ENCODE results near the gene MARCHF3.
A peak's percentile ranks its signal among the peaks of the same experiment; 100 is the strongest.

MARCHF3 gene

GRCh38 chr5:126877602-126878001, 152.8 kb downstream of the MARCHF3 start:
- H3K36me3 ChIP-seq (ENCODE audit: insufficient read depth, low read length), result no peaks in the 10 kb centered on the region

DNA sequence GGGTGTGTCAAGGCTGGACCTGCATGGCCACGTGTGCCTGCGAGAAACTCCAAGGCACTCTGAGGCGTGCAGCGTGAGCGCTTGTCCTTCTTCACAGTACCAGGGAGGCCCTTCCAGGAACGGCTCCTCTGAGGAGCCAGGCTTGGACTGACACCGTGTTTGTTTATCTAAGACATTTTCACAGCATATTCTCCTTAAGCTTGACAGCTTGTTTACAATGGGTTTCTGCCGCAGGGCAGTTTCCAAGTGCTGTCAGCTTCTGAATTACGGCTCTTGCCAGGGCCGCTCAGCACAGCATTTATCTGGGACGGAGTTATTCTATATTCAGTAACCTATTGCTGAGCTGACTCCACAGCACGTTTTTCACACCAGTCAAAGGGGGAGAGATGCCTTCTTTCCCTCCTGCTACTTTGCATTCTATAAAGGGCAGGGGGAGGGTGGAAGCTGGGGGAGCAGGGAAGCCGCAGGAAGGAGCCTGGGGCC, 155.0 kb downstream of the MARCHF3 start:
- no peaks in the 10 kb centered on the region for H3K27me3 ChIP-seq (ENCODE audit: insufficient read depth, low read length)
- H2AFZ ChIP-seq (ENCODE audit: low read length, unreplicated experiment), result no peak overlapping the region
- no peak overlapping the region for H3K4me3 ChIP-seq (ENCODE audit: low read depth, low read length)
- H3K27ac ChIP-seq (ENCODE audit: low read depth, low read length), result no peak overlapping the region
- H3K4me1 ChIP-seq (ENCODE audit: control insufficient read depth, insufficient read depth, low read length, unreplicated experiment), result no peaks in the 10 kb centered on the region
- H3K36me3 ChIP-seq (ENCODE audit: insufficient read depth, low read length), result no peaks in the 10 kb centered on the region
- no peaks in the 10 kb centered on the region for H3K79me2 ChIP-seq (ENCODE audit: control insufficient read depth, insufficient read depth, low read length, unreplicated experiment)

More at GRCh38 chr5:126877602-126878001, 152.8 kb downstream of the MARCHF3 start:
- Histone ChIP-seq H3K27me3 (ENCODE audit: insufficient read depth, low read length) (no peaks in the 10 kb centered on the region), H2AFZ (ENCODE audit: low read length, unreplicated experiment) (no peak overlapping the region), H3K4me1 (ENCODE audit: control insufficient read depth, insufficient read depth, low read length, unreplicated experiment) (no peaks in the 10 kb centered on the region), H3K79me2 (ENCODE audit: control insufficient read depth, insufficient read depth, low read length, unreplicated experiment) (no peaks in the 10 kb centered on the region), H3K27ac (ENCODE audit: low read depth, low read length) (no peak overlapping the region), H3K4me3 (ENCODE audit: low read depth, low read length) (no peak overlapping the region)

GRCh38 chr5:126872561-126873354, 157.6 kb downstream of the MARCHF3 start:
- Histone ChIP-seq H3K4me1 (ENCODE audit: control insufficient read depth, insufficient read depth, low read length, unreplicated experiment) (no peaks in the 10 kb centered on the region), H3K36me3 (ENCODE audit: insufficient read depth, low read length) (no peaks in the 10 kb centered on the region), H3K27ac (ENCODE audit: low read depth, low read length) (no peak overlapping the region), H3K27me3 (ENCODE audit: insufficient read depth, low read length) (no peaks in the 10 kb centered on the region), H3K4me3 (ENCODE audit: low read depth, low read length) (no peak overlapping the region), H3K79me2 (ENCODE audit: control insufficient read depth, insufficient read depth, low read length, unreplicated experiment) (no peaks in the 10 kb centered on the region), H2AFZ (ENCODE audit: low read length, unreplicated experiment) (no peak overlapping the region)

DNA sequence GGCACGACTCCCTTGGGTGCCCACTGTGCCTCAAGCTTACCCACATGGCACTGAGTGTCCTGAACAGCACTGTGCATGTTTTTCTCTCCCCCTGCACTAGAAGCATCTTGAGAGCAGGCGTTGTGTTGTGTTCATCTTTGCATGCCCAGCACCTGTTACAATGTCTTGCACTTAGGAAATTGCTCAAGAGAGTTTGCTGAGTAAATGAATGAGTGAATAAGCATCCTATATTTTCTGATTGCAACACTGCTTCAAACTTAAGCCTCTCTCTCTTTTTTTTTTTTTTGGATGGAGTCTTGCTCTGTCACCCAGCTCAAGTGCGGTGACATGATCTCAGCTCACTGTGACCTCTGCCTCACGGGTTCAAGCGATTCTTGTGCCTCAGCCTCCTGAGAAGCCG, 158.9 kb downstream of the MARCHF3 start:
- Histone ChIP-seq H3K79me2 (ENCODE audit: control insufficient read depth, insufficient read depth, low read length, unreplicated experiment) (no peaks in the 10 kb centered on the region), H3K27ac (ENCODE audit: low read depth, low read length) (no peak overlapping the region), H2AFZ (ENCODE audit: low read length, unreplicated experiment) (no peak overlapping the region), H3K4me3 (ENCODE audit: low read depth, low read length) (no peak overlapping the region), H3K36me3 (ENCODE audit: insufficient read depth, low read length) (no peaks in the 10 kb centered on the region), H3K4me1 (ENCODE audit: control insufficient read depth, insufficient read depth, low read length, unreplicated experiment) (no peaks in the 10 kb centered on the region), H3K27me3 (ENCODE audit: insufficient read depth, low read length) (no peaks in the 10 kb centered on the region)

- Histone ChIP-seq H2AFZ (ENCODE audit: low read length, unreplicated experiment) (no peak overlapping the region), H3K4me1 (ENCODE audit: control insufficient read depth, insufficient read depth, low read length, unreplicated experiment) (peaks cover 8% of the 10 kb centered on the region), H3K79me2 (ENCODE audit: control insufficient read depth, insufficient read depth, low read length, unreplicated experiment) (no peaks in the 10 kb centered on the region), H3K27me3 (ENCODE audit: insufficient read depth, low read length) (no peaks in the 10 kb centered on the region), H3K36me3 (ENCODE audit: insufficient read depth, low read length) (no peaks in the 10 kb centered on the region), H3K27ac (ENCODE audit: low read depth, low read length) (no peak overlapping the region), H3K4me3 (ENCODE audit: low read depth, low read length) (no peak overlapping the region)
These were observed 161.3 kb downstream of the MARCHF3 start for GRCh38 chr5:126869005-126869451.

- Histone ChIP-seq H3K4me1 (ENCODE audit: control insufficient read depth, insufficient read depth, low read length, unreplicated experiment) (peaks cover 8% of the 10 kb centered on the region), H3K27ac (ENCODE audit: low read depth, low read length) (no peak overlapping the region), H3K27me3 (ENCODE audit: insufficient read depth, low read length) (no peaks in the 10 kb centered on the region), H3K4me3 (ENCODE audit: low read depth, low read length) (no peak overlapping the region), H2AFZ (ENCODE audit: low read length, unreplicated experiment) (no peak overlapping the region), H3K36me3 (ENCODE audit: insufficient read depth, low read length) (no peaks in the 10 kb centered on the region), H3K79me2 (ENCODE audit: control insufficient read depth, insufficient read depth, low read length, unreplicated experiment) (no peaks in the 10 kb centered on the region)
These were observed 161.9 kb downstream of the MARCHF3 start for GRCh38 chr5:126868338-126869004.

DNA sequence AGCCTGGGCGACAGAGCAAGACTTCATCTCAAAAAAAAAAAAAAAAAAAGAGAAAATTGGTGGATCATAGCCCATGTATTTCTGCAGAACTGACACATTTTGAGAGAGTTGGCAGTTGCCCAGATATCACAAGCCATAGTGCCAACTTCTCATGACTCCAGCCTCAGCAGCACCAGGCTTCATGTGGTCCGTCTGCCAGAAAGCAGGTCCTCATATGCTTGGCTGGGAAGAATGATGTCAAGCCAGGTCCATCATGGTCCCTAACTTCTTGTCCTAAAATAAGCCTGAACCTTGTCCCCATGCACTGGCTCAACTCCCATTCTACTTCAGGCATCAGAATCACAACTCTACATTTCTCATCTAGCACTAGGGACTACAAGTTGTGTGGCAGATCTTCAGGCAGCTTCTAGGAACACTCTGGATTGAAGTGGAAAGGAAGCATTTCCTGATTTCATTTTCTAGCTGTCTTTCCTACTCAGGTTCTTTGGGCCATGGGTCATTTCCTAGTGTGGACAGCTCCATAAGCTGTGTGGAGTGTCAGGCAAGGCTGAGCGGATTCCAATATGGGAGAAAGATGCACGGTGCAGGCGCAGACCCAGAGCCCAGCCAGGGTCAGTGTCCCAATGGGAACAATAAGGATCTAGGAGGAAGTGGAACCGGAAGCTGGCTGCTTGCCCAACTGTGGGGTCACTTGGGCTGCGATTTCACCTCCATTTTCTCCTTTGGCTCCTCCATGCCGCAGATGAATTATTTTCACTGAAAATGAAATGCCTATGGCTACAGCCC, 163.3 kb downstream of the MARCHF3 start:
- Histone ChIP-seq H2AFZ (ENCODE audit: low read length, unreplicated experiment) (no peak overlapping the region), H3K4me1 (ENCODE audit: control insufficient read depth, insufficient read depth, low read length, unreplicated experiment) (peaks cover 8% of the 10 kb centered on the region), H3K27me3 (ENCODE audit: insufficient read depth, low read length) (no peaks in the 10 kb centered on the region), H3K27ac (ENCODE audit: low read depth, low read length) (no peak overlapping the region), H3K79me2 (ENCODE audit: control insufficient read depth, insufficient read depth, low read length, unreplicated experiment) (no peaks in the 10 kb centered on the region), H3K4me3 (ENCODE audit: low read depth, low read length) (no peak overlapping the region), H3K36me3 (ENCODE audit: insufficient read depth, low read length) (no peaks in the 10 kb centered on the region)

DNA sequence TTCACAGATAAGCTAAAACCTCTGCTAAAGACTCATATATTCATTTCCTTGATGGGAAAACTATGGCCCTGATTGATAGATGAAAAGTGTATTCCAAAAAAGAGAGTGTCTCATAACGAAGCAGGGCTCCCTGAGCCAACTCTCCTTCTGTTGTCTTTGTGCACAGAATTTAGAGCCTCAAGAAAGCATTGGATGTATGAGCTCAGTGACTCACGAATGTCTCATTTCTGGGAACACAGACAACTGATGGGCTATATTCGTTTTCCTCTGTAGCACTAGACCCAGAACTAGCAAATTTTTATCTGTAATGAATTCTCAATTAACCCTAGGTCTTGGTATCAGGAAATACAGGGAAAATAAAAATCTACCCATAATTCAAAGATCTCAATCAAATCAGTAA, 165.1 kb downstream of the MARCHF3 start:
- Histone ChIP-seq H2AFZ (ENCODE audit: low read length, unreplicated experiment) (no peak overlapping the region), H3K36me3 (ENCODE audit: insufficient read depth, low read length) (no peaks in the 10 kb centered on the region), H3K79me2 (ENCODE audit: control insufficient read depth, insufficient read depth, low read length, unreplicated experiment) (no peaks in the 10 kb centered on the region), H3K4me1 (ENCODE audit: control insufficient read depth, insufficient read depth, low read length, unreplicated experiment) (peaks cover 8% of the 10 kb centered on the region), H3K4me3 (ENCODE audit: low read depth, low read length) (no peak overlapping the region), H3K27me3 (ENCODE audit: insufficient read depth, low read length) (no peaks in the 10 kb centered on the region), H3K27ac (ENCODE audit: low read depth, low read length) (peak overlapping the region; percentile 10; the same call in 1 of the 2 replicates)

DNA sequence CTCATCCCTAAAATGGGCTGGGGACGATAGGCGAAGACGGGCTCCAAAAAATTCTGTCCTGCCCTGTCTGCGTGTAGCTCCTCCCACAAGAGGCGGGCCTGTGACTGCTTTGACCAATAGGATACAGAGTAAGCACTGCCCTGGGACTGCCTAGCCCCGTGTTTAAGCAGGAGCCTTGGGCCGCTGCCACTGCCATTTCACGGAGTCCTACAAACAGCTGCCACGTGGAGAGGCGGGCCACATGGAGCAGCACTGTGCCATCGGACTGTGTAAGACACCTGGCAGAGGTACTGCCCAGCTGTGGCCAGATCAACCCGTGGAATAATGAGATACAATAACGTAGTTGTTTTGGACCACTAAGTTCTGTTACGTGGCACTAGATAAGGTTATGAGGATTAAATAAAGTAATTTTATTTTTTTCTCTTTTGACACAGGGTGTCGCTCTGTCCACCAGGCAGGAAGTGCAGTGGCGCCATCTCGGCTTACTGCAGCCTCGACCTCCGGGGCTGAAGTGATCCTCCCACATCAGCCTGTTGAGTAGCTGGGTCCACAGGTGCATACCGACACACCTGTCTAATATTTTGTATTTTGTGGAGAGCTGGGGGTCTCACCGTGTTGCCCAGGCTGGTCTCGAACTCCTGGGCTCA, 166.2 kb downstream of the MARCHF3 start:
- Histone ChIP-seq H3K36me3 (ENCODE audit: insufficient read depth, low read length) (no peaks in the 10 kb centered on the region), H2AFZ (ENCODE audit: low read length, unreplicated experiment) (no peak overlapping the region), H3K27me3 (ENCODE audit: insufficient read depth, low read length) (no peaks in the 10 kb centered on the region), H3K27ac (ENCODE audit: low read depth, low read length) (no peak overlapping the region), H3K79me2 (ENCODE audit: control insufficient read depth, insufficient read depth, low read length, unreplicated experiment) (no peaks in the 10 kb centered on the region), H3K4me3 (ENCODE audit: low read depth, low read length) (no peak overlapping the region), H3K4me1 (ENCODE audit: control insufficient read depth, insufficient read depth, low read length, unreplicated experiment) (peaks cover 8% of the 10 kb centered on the region)

DNA sequence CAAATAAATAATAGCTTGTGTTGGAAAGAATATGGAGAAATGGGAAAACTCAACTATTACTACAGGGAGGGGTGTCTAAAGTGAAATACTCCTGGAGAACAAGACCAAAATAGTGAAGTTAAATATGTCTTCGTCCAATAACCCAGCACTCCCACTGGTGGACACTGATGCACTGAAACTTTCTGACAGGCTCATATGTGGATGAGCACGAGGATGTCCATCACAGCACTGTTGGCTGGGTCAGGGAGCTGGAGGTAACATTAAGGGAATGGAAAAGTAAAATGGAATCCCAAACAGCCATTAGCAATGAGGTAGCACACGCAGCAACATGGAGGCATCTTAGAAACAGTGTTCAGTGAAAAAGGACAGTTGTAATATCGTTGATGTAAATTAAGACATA, 167.0 kb downstream of the MARCHF3 start:
- no peaks in the 10 kb centered on the region for H3K27me3 ChIP-seq (ENCODE audit: insufficient read depth, low read length)
- no peak overlapping the region for H3K27ac ChIP-seq (ENCODE audit: low read depth, low read length)
- H3K79me2 ChIP-seq (ENCODE audit: control insufficient read depth, insufficient read depth, low read length, unreplicated experiment), result no peaks in the 10 kb centered on the region
- no peaks in the 10 kb centered on the region for H3K36me3 ChIP-seq (ENCODE audit: insufficient read depth, low read length)
- no peak overlapping the region for H2AFZ ChIP-seq (ENCODE audit: low read length, unreplicated experiment)
- H3K4me1 ChIP-seq (ENCODE audit: control insufficient read depth, insufficient read depth, low read length, unreplicated experiment), result peaks cover 8% of the 10 kb centered on the region
- H3K4me3 ChIP-seq (ENCODE audit: low read depth, low read length), result no peak overlapping the region

Data from ACC112 (cell line).